ENCODE data around the gene FRMD5. TPM values are rescaled to one million over a fixed set of nuclear protein-coding genes. Genes with fewer than 3 reads are reported as not detected.

Gene FRMD5
- total RNA-seq, 1 donor from 2014 or later = 69.1 TPM

- no peak for DNase-seq (ENCODE audit: low spot score)
- intact Hi-C loops (cut with DNase I) = no loop called here
These were observed 17.9 kb downstream of the FRMD5 start for GRCh38 chr15:44177139-44177538.

- no peak for DNase-seq (ENCODE audit: low spot score)
- intact Hi-C loops (cut with DNase I) = no loop called here
These were observed 21.3 kb downstream of the FRMD5 start for GRCh38 chr15:44173813-44174212.

- intact Hi-C loops (cut with DNase I) = no loop called here
- DNase-seq (ENCODE audit: low spot score) = no peak
These were observed 31.7 kb downstream of the FRMD5 start for GRCh38 chr15:44163370-44163769.

- intact Hi-C loops (cut with DNase I) = no loop called here
- DNase-seq (ENCODE audit: low spot score) = no peak
These were observed 34.3 kb downstream of the FRMD5 start for GRCh38 chr15:44160796-44161195.

GRCh38 chr15:44159492-44159891 is 35.6 kb downstream of the FRMD5 start:
- DNase-seq (ENCODE audit: low spot score) = no peak
- intact Hi-C loops (cut with DNase I) = no loop called here

GRCh38 chr15:44158111-44158510 is 37.0 kb downstream of the FRMD5 start:
- DNase-seq (ENCODE audit: low spot score) = no peak
- intact Hi-C loops (cut with DNase I) = no loop called here

GRCh38 chr15:44157679-44158078 is 37.4 kb downstream of the FRMD5 start:
- intact Hi-C loops (cut with DNase I) = no loop called here
- no peak for DNase-seq (ENCODE audit: low spot score)

GRCh38 chr15:44153352-44153751 is 41.7 kb downstream of the FRMD5 start:
- no peak for DNase-seq (ENCODE audit: low spot score)
- intact Hi-C loops (cut with DNase I) = no loop called here

- intact Hi-C loops (cut with DNase I) = no loop called here
- DNase-seq (ENCODE audit: low spot score) = no peak
These were observed 45.8 kb downstream of the FRMD5 start for GRCh38 chr15:44149224-44149623.

- no peak for DNase-seq (ENCODE audit: low spot score)
- intact Hi-C loops (cut with DNase I) = no loop called here
These were observed 46.5 kb downstream of the FRMD5 start for GRCh38 chr15:44148580-44148979.

GRCh38 chr15:44147636-44148035 is 47.4 kb downstream of the FRMD5 start:
- DNase-seq (ENCODE audit: low spot score) = no peak

GRCh38 chr15:44145495-44145894 is 49.6 kb downstream of the FRMD5 start:
- intact Hi-C loops (cut with DNase I) = no loop called here
- no peak for DNase-seq (ENCODE audit: low spot score)

More at GRCh38 chr15:44147636-44148035, 47.4 kb downstream of the FRMD5 start:
- intact Hi-C loops (cut with DNase I) = no loop called here

- DNase-seq (ENCODE audit: low spot score) = no peak
- intact Hi-C loops (cut with DNase I) = no loop called here
These were observed 50.1 kb downstream of the FRMD5 start for GRCh38 chr15:44144992-44145391.

- intact Hi-C loops (cut with DNase I) = no loop called here
- no peak for DNase-seq (ENCODE audit: low spot score)
These were observed 50.9 kb downstream of the FRMD5 start for GRCh38 chr15:44144184-44144583.

GRCh38 chr15:44137750-44138149 is 57.3 kb downstream of the FRMD5 start:
- no peak for DNase-seq (ENCODE audit: low spot score)
- intact Hi-C loops (cut with DNase I) = no loop called here

GRCh38 chr15:44136991-44137477 is 58.0 kb downstream of the FRMD5 start:
- no peak for DNase-seq (ENCODE audit: low spot score)

GRCh38 chr15:44132057-44132456 is 63.0 kb downstream of the FRMD5 start:
- no peak for DNase-seq (ENCODE audit: low spot score)
- intact Hi-C loops (cut with DNase I) = no loop called here

More at GRCh38 chr15:44136991-44137477, 58.0 kb downstream of the FRMD5 start:
- intact Hi-C loops (cut with DNase I) = no loop called here

GRCh38 chr15:44130778-44131177 is 64.3 kb downstream of the FRMD5 start:
- intact Hi-C loops (cut with DNase I) = no loop called here
- no peak for DNase-seq (ENCODE audit: low spot score)

- intact Hi-C loops (cut with DNase I) = no loop called here
- DNase-seq (ENCODE audit: low spot score) = no peak
These were observed 65.2 kb downstream of the FRMD5 start for GRCh38 chr15:44129911-44130310.

GRCh38 chr15:44128443-44128842 is 66.6 kb downstream of the FRMD5 start:
- no peak for DNase-seq (ENCODE audit: low spot score)
- intact Hi-C loops (cut with DNase I) = no loop called here

- DNase-seq (ENCODE audit: low spot score) = no peak
- intact Hi-C loops (cut with DNase I) = no loop called here
These were observed 69.2 kb downstream of the FRMD5 start for GRCh38 chr15:44125879-44126278.

GRCh38 chr15:44102675-44103254 is 92.3 kb downstream of the FRMD5 start:
- no peak for DNase-seq (ENCODE audit: low spot score)
- intact Hi-C loops (cut with DNase I) = no loop called here

Data from cardiac septum (tissue), 1 donor.